K562 (cell line): ENCODE results near the gene ARAP1. TPM values are rescaled to one million over a fixed set of nuclear protein-coding genes. Genes with fewer than 3 reads are reported as not detected.
A peak's percentile ranks its signal among the peaks of the same experiment; 100 is the strongest.

Experiments used
- ATAC-seq: fragments of 200-7000 bp; cut with Tn5 transposase; 3 replicates; pipeline ENCODE4 v1.9.1; 2020; ENCODE audit warnings: moderate library complexity
- BruUV-seq: library from RNA; stranded (reverse); fragments of 400-500 nt; replicated peaks from 2 replicates; lab custom pipeline; 2021; lab: Mats Ljungman, UMichigan
- CTCF ChIA-PET: fragments of 300-600 bp; formaldehyde crosslinking; extraction: SDS; loops from one replicate; lab custom pipeline; 2021; ENCODE audit warnings: low intra/inter-chr PET ratio; lab: Yijun Ruan, JAX
- POLR2A ChIA-PET: fragments of 300-600, 350-650 bp; sonication (Branson Sonifier 250); formaldehyde crosslinking; extraction: SDS; loops from one replicate; lab custom pipeline; 2021; ENCODE audit warnings: antibody characterized with exemption, inconsistent platforms; lab: Yijun Ruan, JAX
- DNase-seq, 4 experiments: peaks; one replicate each; pipeline versions ENCODE4 v3.0.0 to v3.0.0-alpha.2; 2011 to 2018; ENCODE audit warnings: low spot score in 3 of 4, mixed read lengths in 3 of 4; ENCODE audit errors: extremely low read depth in 1 of 4
- FAIRE-seq: peaks from 2 replicates; lab custom pipeline; 2011; peaks lifted over from hg19 to GRCh38; lab: Jason Lieb, UNC
- H2AFZ ChIP-seq: 2 replicates; pipeline ENCODE4 v1.6.0; 2011; ENCODE audit warnings: low read depth, low read length, control low read depth, inconsistent platforms
- H3K27ac ChIP-seq: fragments of 200-600 bp; 3 replicates; pipeline ENCODE4 v1.8.0; 2011; ENCODE audit warnings: low read depth, mild to moderate bottlenecking, control low read depth, inconsistent platforms, low read length, moderate library complexity, mixed read lengths; ENCODE audit errors: extremely low read depth
- H3K27me3 ChIP-seq, 2 experiments: fragments of 300-600 bp in 1 of 2; 2 replicates in 1 of 2; 3 replicates in 1 of 2; pipeline versions ENCODE4 v1.6.0 to v1.8.0; 2011; ENCODE audit warnings: inconsistent platforms in 2 of 2, low read length in 2 of 2, mild to moderate bottlenecking in 1 of 2, mixed read lengths in 1 of 2, moderate library complexity in 1 of 2; ENCODE audit not compliant: control insufficient read depth in 2 of 2, insufficient read depth in 2 of 2
- H3K36me3 ChIP-seq: fragments of 300-600 bp; 3 replicates; pipeline ENCODE4 v1.8.0; 2011; ENCODE audit warnings: mild to moderate bottlenecking, low read length, inconsistent platforms; ENCODE audit not compliant: control insufficient read depth, insufficient read depth
- H3K4me1 ChIP-seq, 2 experiments: fragments of 200-600 bp in 1 of 2; replicated peaks in 1 of 2; 2 replicates in 1 of 2; 3 replicates in 1 of 2; pipeline versions ENCODE4 v1.5.1 to v1.8.0; 2011; ENCODE audit warnings: inconsistent platforms in 2 of 2, low read length in 2 of 2, mild to moderate bottlenecking in 1 of 2, mixed read lengths in 1 of 2, moderate library complexity in 1 of 2; ENCODE audit not compliant: control insufficient read depth in 2 of 2, insufficient read depth in 2 of 2
- H3K4me2 ChIP-seq: 2 replicates; pipeline ENCODE4 v1.6.1; 2011; ENCODE audit warnings: low read length, control low read depth, inconsistent platforms, mixed read lengths; ENCODE audit not compliant: insufficient read depth
- H3K4me3 ChIP-seq: fragments of 200-600 bp; sonication (generic), shearing (Covaris generic); 2 replicates; pipeline ENCODE4 v1.5.1; 2016; ENCODE audit warnings: control low read depth, inconsistent platforms
- H3K79me2 ChIP-seq: fragments of 200-600 bp; 3 replicates; pipeline ENCODE4 v1.8.0; 2011; ENCODE audit warnings: low read length, inconsistent platforms; ENCODE audit not compliant: control insufficient read depth, insufficient read depth
- H3K9ac ChIP-seq, 2 experiments: 2 replicates each; pipeline versions ENCODE4 v1.6.0 to v1.6.1; 2011; ENCODE audit warnings: low read depth in 2 of 2, low read length in 2 of 2, control low read depth in 1 of 2, inconsistent platforms in 1 of 2, mild to moderate bottlenecking in 1 of 2, mixed read lengths in 1 of 2; ENCODE audit not compliant: insufficient read depth in 1 of 2
- H3K9me1 ChIP-seq: one replicate; pipeline ENCODE4 v1.6.0; 2011; ENCODE audit warnings: inconsistent platforms, mild to moderate bottlenecking, low read length, moderate library complexity; ENCODE audit not compliant: control insufficient read depth, insufficient read depth
- H3K9me3 ChIP-seq: replicated peaks from 2 replicates; pipeline ENCODE4 v1.5.1; 2011; ENCODE audit warnings: low read depth, low read length, inconsistent platforms; ENCODE audit not compliant: control insufficient read depth, insufficient read depth
- H4K20me1 ChIP-seq: replicated peaks from 2 replicates; pipeline ENCODE4 v1.6.1; 2011; ENCODE audit warnings: low read length, inconsistent platforms, mixed read lengths; ENCODE audit not compliant: control insufficient read depth, insufficient read depth
- ARNT ChIP-seq, 2 experiments: fragments of 450-650 bp; IDR thresholded peaks; 2 replicates each; pipeline ENCODE4 v1.6.1; 2016; ENCODE audit warnings: mild to moderate bottlenecking in 1 of 2
- CBFB ChIP-seq: sonication (generic); formaldehyde crosslinking; IDR thresholded peaks from 2 replicates; pipeline ENCODE4 v1.4.0; 2020; ENCODE audit warnings: mild to moderate bottlenecking, missing genetic modification reagents
- HEY1 ChIP-seq: fragments of 250-450 bp; sonication (Bioruptor Pico); IDR thresholded peaks from 2 replicates; pipeline ENCODE4 v1.5.0; 2020; ENCODE audit warnings: mild to moderate bottlenecking, moderate library complexity, borderline replicate concordance
- MCM3 ChIP-seq: fragments of 450-650 bp; IDR thresholded peaks from 2 replicates; pipeline ENCODE4 v1.6.1; 2016
- POLR2AphosphoS5 ChIP-seq: IDR thresholded peaks from 2 replicates; pipeline ENCODE4 v1.6.1; 2011; ENCODE audit warnings: mild to moderate bottlenecking, low read depth, low read length, moderate library complexity; ENCODE audit not compliant: control insufficient read depth, insufficient read depth
- RAD51 ChIP-seq: fragments of 450-650 bp; IDR thresholded peaks from 2 replicates; pipeline ENCODE4 v1.7.1; 2016; ENCODE audit warnings: low read depth, mild to moderate bottlenecking, borderline replicate concordance
- REST ChIP-seq, 2 experiments: fragments of 450-650 bp; formaldehyde crosslinking in 1 of 2; IDR thresholded peaks; 2 replicates each; pipeline versions ENCODE4 v1.4.0 to v1.6.1; 2014 to 2020; ENCODE audit warnings: mild to moderate bottlenecking in 2 of 2, borderline replicate concordance in 1 of 2, low read depth in 1 of 2
- RFX1 ChIP-seq: fragments of 450-650 bp; IDR thresholded peaks from 2 replicates; pipeline ENCODE4 v1.6.1; 2016; ENCODE audit warnings: mild to moderate bottlenecking, moderate library complexity
- VEZF1 ChIP-seq: fragments of 200-800 bp; sonication (Bioruptor generic); IDR thresholded peaks from 2 replicates; pipeline ENCODE4 v1.6.1; 2017; ENCODE audit warnings: missing genetic modification characterization, missing compliant biosample characterization
- ZNF134 ChIP-seq: fragments of 250-450 bp; sonication (Bioruptor Pico); conservative IDR thresholded peaks from 2 replicates; pipeline ENCODE4 v1.4.0; 2020
- ZNF830 ChIP-seq: fragments of 250-450 bp; sonication (Bioruptor Pico); IDR thresholded peaks from 2 replicates; pipeline ENCODE4 v1.5.0; 2021; ENCODE audit warnings: mild to moderate bottlenecking
- WGBS: fragments of 100-300 bp; shearing (Covaris generic); methylation state at CpG from one replicate; pipeline ENCODE4 v1.1.6; 2016; ENCODE audit warnings: low coverage, mixed read lengths; ENCODE audit not compliant: insufficient coverage; ENCODE audit errors: missing lambda C conversion rate; 5-methylcytosine and 5-hydroxymethylcytosine counted together
- in situ Hi-C: fragments of 300-500 bp; cut with MboI; formaldehyde crosslinking; loops from 4 replicates; pipeline ENCODE4 v1.15.0; 2018; ENCODE audit warnings: inconsistent platforms, mixed read lengths
- intact Hi-C: fragments of 100-400 bp; cut with micrococcal nuclease; formaldehyde crosslinking; loops from 2 replicates; pipeline ENCODE4 v1.14.2; 2022
- polyA plus RNA-seq, 8 experiments: library from polyadenylated mRNA; depleted of rRNA in 4 of 8; stranded (reverse) in 5 of 8; unstranded in 3 of 8; fragments of >200 nt; fragmentation: Nextera tagmentation in 2 of 8; fragmentation: Illumina TruSeq in 1 of 8; extraction: Ambion mirVana in 2 of 8; extraction: Trizol in 1 of 8; gene quantifications; 2 replicates each; pipeline versions ENCODE4 v1.2.1 to v1.2.3, GENCODE V29; 2011 to 2014; ENCODE audit warnings: inconsistent platforms in 1 of 8, missing spikeins in 1 of 8
- total RNA-seq, 7 experiments: library from RNA; depleted of rRNA in 6 of 7; stranded (reverse); fragments of >200 nt in 6 of 7; fragmentation: Illumina TruSeq in 2 of 7; extraction: Trizol in 2 of 7; gene quantifications; 2 replicates each; pipeline versions ENCODE4 v1.2.1 to v1.2.3, GENCODE V29; 2011 to 2021; ENCODE audit warnings: low replicate concordance in 1 of 7

ARAP1 gene
- total and polyA plus RNA-seq, 9 of the 15 experiments (the other 6 are each of a cell fraction or from before 2014, with no cell fraction given) = 0.23 to 67.0 (median 24.6) TPM

- 1% methylated on average over 19 of the region's 21 CpGs for WGBS
- Histone ChIP-seq H3K4me1 (peaks cover 0 to 14% of the 10 kb centered on the region in 2 experiments; a peak in 2 of 5 replicates), H3K4me3 (no peak within 1 kb of the TSS), H4K20me1 (peaks cover 18% of the 10 kb centered on the region), H3K79me2 (no peaks in the 10 kb centered on the region), H3K36me3 (no peaks in the 10 kb centered on the region), H3K9ac (no peak within 1 kb of the TSS), H3K27me3 (peaks cover 7 to 73% of the 10 kb centered on the region in 2 experiments; a peak in 4 of 5 replicates), H2AFZ (no peak within 1 kb of the TSS), H3K4me2 (no peak within 1 kb of the TSS), H3K9me1 (no peaks in the 10 kb centered on the region), H3K9me3 (no peaks in the 10 kb centered on the region), H3K27ac (no peak within 1 kb of the TSS)
- in situ Hi-C loops (loop anchor here (10.0 kb wide), 1 partner anchor 199 kb away; no protein-coding TSS in a partner anchor), intact Hi-C loops (no loop called here)
- ChIA-PET POLR2A (interaction anchor here (1.3 kb wide), 1 partner anchor 10 kb away, joined by 5 read pairs; no protein-coding TSS in a partner anchor), CTCF (no interaction called here)
- ATAC-seq = peak; percentile 22; the same call in 1 of the 3 replicates
- DNase-seq = no peak
- BruUV-seq = no TSS peak
- no peak for FAIRE-seq
- TF ChIP-seq REST (IDR thresholded peaks at IDR 0.05; ENCODE audit: borderline replicate concordance) (peak; percentile 7; the same call in 1 of the 2 replicates), REST (CRISPR knock-in tag; IDR thresholded peaks at IDR 0.05; ENCODE audit: low read depth) (no peak), RFX1 (no peak), MCM3 (0 out of 2 replicates have a peak, but pooled peaks have one; percentile 25), ZNF134 (CRISPR knock-in tag) (no peak), ARNT (IDR thresholded peaks at IDR 0.05) (no peak), VEZF1 (0 out of 2 replicates have a peak, but pooled peaks have one; percentile 19), CBFB (CRISPR knock-in tag) (no peak), ZNF830 (CRISPR knock-in tag) (no peak), POLR2AphosphoS5 (no peak), RAD51 (no peak), HEY1 (no peak)
These were observed 78.0 kb downstream of the ARAP1 start, which contains the start of gene PDE2A for GRCh38 chr11:72673943-72674828. Gene PDE2A (minus strand): TSS chr11:72674422. CDS start chr11:72674207, 215 bp downstream.
